ENCODE results near the gene CYB561D2. TPM values are rescaled to one million over a fixed set of nuclear protein-coding genes. Genes with fewer than 3 reads are reported as not detected.

Gene CYB561D2
- total and polyA plus RNA-seq, 2 of the 13 experiments (the other 11 are each of a cell fraction or from before 2014, with no cell fraction given): 11.1 to 17.2 TPM

GRCh38 chr3:50303013-50303815 is 47.4 kb upstream of the CYB561D2 start, which contains the start of gene HYAL1 (continued):
- TF ChIP-seq SOX6 (IDR thresholded peaks at IDR 0.05) (no peak), SOX6 (CRISPR knock-in tag; IDR thresholded peaks at IDR 0.05) (peak; percentile 45), PHF20 (CRISPR knock-in tag; IDR thresholded peaks at IDR 0.05) (peak; percentile 58; the same call in 1 of the 2 replicates), ZNF138 (CRISPR knock-in tag; IDR thresholded peaks at IDR 0.05; ENCODE audit: low read depth) (0 out of 2 replicates have a peak, but pooled peaks have one; percentile 47), NFKBIZ (CRISPR knock-in tag; IDR thresholded peaks at IDR 0.05) (peak; percentile 58), MAZ (IDR thresholded peaks at IDR 0.05; ENCODE audit: borderline replicate concordance, low read depth, low read length) (peak; percentile 79), MAZ (CRISPR knock-in tag; IDR thresholded peaks at IDR 0.05; ENCODE audit: low read depth) (peak; percentile 88), TBX3 (IDR thresholded peaks at IDR 0.05; ENCODE audit: borderline replicate concordance) (no peak), FOXK1 (CRISPR knock-in tag; IDR thresholded peaks at IDR 0.05; ENCODE audit: borderline replicate concordance, low read depth) (peak; percentile 40; the same call in 1 of the 2 replicates), NR2F6 (IDR thresholded peaks at IDR 0.05) (peak; percentile 34; the same call in 1 of the 2 replicates), NR2F6 (CRISPR knock-in tag; IDR thresholded peaks at IDR 0.05) (peak; percentile 60), GTF2F1 (IDR thresholded peaks at IDR 0.05; ENCODE audit: low read length) (no peak), NCOA1 (CRISPR knock-in tag; IDR thresholded peaks at IDR 0.05) (no peak), RNF2 (conservative IDR thresholded peaks at IDR 0.05; ENCODE audit: low read depth) (no peak), MXD3 (CRISPR knock-in tag; IDR thresholded peaks at IDR 0.05) (peak; percentile 88), ISX (CRISPR knock-in tag; conservative IDR thresholded peaks at IDR 0.05) (no peak; the same call in 1 of the 2 replicates), HMG20A (CRISPR knock-in tag; IDR thresholded peaks at IDR 0.05; ENCODE audit: borderline replicate concordance) (no peak; the same call in 1 of the 2 replicates), ZNF101 (CRISPR knock-in tag; IDR thresholded peaks at IDR 0.05; ENCODE audit: borderline replicate concordance, low read depth) (no peak), ELF1 (CRISPR knock-in tag; IDR thresholded peaks at IDR 0.05) (peak; percentile 10), ATRX (CRISPR knock-in tag; IDR thresholded peaks at IDR 0.05; ENCODE audit: borderline replicate concordance) (no peak), RBM39 (IDR thresholded peaks at IDR 0.05; ENCODE audit: low read depth, low read length, poor library complexity, severe bottlenecking) (peak; percentile 62), ZNF782 (CRISPR knock-in tag; IDR thresholded peaks at IDR 0.05; ENCODE audit: borderline replicate concordance) (peak; percentile 71; the same call in 1 of the 2 replicates), TOE1 (CRISPR knock-in tag; IDR thresholded peaks at IDR 0.05) (peak; percentile 53; the same call in 1 of the 2 replicates), KDM4B (CRISPR knock-in tag; IDR thresholded peaks at IDR 0.05) (0 out of 2 replicates have a peak, but pooled peaks have one; percentile 28), BHLHE40 (IDR thresholded peaks at IDR 0.05; ENCODE audit: low read length) (no peak), CREM (IDR thresholded peaks at IDR 0.05) (peak; percentile 29; the same call in 1 of the 2 replicates), CREM (CRISPR knock-in tag; IDR thresholded peaks at IDR 0.05) (no peak), ZNF678 (CRISPR knock-in tag; IDR thresholded peaks at IDR 0.05) (no peak), ZNF547 (CRISPR knock-in tag; IDR thresholded peaks at IDR 0.05) (peak; percentile 82), MAFK (conservative IDR thresholded peaks at IDR 0.05 in 1 of 2, IDR thresholded peaks at IDR 0.05 in 1 of 2; ENCODE audit: low read length in 2 of 2) (no peak), ZNF766 (CRISPR knock-in tag; IDR thresholded peaks at IDR 0.05; ENCODE audit: borderline replicate concordance) (no peak), NCOA2 (CRISPR knock-in tag; IDR thresholded peaks at IDR 0.05) (no peak; the same call in 1 of the 2 replicates), ZNF337 (CRISPR knock-in tag; IDR thresholded peaks at IDR 0.05; ENCODE audit: borderline replicate concordance, low read depth) (peak; percentile 41; the same call in 1 of the 2 replicates)
